NCI-H82 (cell line): ENCODE measurements around the gene RIMBP2.
A peak's percentile ranks its signal among the peaks of the same experiment; 100 is the strongest.

Experiments used
- DNase-seq: peaks from one replicate; lab custom pipeline; 2025; lab: John Stamatoyannopoulos, UW

RIMBP2 gene

DNA sequence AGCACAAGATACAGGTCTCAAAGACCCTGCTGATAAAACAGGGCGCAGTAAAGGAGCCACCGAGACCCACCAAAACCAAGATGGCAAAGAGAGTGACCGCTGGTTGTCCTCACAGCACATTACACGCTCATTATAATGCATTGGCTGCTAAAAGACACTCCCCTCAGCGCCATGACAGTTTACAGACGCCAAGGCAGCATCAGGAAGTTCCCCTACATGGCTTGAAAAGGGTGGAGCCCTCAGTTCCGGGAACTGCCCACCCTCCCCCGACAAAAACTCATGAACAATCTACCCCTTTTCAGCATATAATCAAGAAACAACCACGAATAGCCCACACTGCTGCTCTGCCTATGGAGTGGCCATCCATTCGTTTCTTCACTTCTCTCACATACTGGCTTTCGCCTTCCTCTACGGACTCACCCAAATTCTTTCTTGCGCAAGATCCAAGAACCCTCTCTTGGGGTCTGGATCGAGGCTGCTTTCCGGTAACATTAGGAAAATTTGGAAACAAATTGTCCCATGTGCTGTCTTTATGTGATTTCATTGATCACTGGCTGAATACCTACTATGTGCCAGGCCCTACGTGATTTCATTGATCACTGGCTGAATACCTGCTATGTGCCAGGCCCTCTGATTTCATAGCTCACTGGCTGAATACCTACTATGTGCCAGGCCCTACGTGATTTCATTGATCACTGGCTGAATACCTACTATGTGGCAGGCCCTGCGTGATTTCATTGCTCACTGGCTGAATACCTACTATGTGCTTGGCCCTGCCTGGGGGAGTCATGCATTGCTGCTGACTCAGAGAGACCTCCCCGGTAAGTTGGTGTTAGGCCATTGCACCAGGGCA is 252.1 kb downstream of the RIMBP2 start:
- DNase-seq: no peak

- peak; percentile 45 for DNase-seq
Measured at GRCh38 chr12:130463275-130463658, 252.8 kb downstream of the RIMBP2 start.

GRCh38 chr12:130462558-130463274 is 253.4 kb downstream of the RIMBP2 start:
- no peak for DNase-seq

DNA sequence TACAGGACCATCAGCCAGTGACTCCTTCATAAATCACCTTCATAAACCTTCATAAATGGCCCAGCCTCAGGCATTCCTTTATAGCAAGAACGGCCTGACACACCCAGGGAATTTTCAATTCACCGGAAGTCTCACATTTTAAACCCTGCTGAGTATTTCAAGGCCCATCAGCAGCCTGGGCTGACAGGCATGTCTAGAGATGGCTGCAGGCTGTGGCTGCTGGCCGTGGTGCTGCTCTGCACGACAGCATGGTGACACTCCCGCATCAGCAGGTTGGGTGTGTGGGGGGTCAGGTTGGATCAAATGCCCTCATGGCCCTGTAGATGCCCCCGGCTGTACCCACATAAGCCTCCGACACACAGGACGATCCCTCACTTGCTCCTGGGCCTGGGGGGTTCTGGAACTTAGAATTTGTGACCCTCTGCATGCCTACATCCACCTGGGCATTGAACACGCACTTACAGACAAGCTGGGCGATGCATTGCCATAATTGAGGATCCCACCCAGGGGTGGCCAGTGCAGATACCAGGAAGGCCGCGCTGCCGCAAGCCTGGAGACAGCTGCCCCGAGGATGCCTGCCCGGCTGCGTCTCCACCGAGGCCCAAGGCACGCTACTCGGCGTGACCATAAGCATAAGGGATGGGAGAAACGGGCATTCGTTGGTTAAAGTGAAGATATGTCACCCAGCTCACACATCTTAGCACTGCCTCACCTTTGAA is 254.1 kb downstream of the RIMBP2 start:
- no peak for DNase-seq

GRCh38 chr12:130461447-130461815 is 254.7 kb downstream of the RIMBP2 start:
- peak; percentile 5 for DNase-seq

DNA sequence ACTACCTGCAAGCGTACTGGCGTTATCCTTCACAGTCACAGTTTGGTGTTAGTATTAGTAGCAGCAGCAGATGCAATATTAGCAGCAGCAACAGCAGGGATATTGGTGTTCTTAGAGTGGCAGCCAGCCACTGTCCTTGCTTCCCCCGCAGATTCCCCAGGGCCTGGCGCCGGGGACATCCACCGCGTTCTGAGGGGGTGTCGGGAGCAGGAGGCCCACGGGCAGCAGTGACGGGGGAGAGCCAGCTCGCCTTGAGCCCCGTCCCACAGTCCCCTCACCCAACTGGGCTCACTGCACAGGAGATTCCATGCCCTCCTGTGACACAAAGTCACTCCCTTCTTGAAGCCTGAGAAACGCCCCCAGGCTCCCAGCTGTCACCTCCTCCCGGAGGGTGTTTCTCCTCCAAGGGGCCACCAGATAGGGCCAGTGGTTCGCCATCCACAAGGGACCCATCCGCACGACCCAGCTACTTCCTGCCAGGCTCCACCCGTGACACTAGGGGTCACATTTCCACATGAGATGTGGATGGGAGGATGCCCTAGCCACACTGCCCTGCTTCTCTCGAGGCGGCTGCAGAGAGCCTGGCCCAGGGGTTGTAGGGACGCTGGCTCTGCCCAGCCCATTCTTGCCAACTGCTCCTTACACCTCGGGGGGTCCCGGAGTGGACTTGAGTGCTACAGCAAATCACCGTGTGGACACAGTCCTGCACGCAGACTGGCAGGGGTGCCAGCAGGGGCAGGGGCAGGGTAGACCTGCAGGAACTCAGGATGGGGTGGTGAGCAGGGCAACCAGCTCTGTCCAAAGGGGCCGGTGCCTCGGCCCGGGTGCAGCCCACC is 255.3 kb downstream of the RIMBP2 start:
- peak; percentile 21 for DNase-seq

DNA sequence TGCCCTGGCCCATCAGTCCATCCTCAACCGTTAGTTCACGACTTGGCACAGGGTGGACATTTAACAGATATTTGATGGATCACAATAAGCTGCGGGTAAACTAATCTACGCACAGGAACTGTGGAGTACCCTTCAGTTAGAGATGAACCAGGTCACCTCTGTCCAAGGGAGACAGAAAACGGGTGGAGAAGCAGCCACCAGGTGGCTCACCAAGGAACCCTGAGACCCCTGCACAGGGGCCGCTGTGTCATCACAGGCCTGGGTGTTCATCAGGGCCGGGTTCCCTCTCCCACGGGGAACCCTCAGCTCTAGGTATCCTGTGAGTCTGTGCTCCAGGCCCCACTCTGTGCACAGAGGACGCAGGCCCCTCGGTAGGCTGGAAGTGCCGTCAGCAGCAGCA is 256.2 kb downstream of the RIMBP2 start:
- DNase-seq: peak; percentile 17

GRCh38 chr12:130458341-130458740 is 257.8 kb downstream of the RIMBP2 start:
- no peak for DNase-seq

DNA sequence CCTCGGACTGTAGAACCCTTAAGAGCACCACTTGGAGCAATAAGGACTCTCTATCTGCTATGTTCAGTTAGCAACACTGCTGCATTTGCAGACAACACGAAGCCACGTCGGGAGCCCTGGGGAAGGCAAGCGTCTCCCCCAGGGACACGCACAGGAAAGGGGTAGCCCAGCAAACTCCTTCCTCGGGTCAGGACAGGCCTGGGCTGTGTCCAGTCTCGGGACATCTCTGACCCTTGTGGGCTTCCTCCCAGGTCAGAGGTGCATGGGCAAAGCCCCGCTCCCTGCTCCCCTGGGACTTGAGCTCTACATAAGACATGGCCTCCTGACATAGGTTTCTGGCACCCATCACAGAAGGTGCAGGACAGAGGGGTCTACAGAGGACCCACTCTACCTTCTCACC is 258.9 kb downstream of the RIMBP2 start:
- DNase-seq: no peak

DNA sequence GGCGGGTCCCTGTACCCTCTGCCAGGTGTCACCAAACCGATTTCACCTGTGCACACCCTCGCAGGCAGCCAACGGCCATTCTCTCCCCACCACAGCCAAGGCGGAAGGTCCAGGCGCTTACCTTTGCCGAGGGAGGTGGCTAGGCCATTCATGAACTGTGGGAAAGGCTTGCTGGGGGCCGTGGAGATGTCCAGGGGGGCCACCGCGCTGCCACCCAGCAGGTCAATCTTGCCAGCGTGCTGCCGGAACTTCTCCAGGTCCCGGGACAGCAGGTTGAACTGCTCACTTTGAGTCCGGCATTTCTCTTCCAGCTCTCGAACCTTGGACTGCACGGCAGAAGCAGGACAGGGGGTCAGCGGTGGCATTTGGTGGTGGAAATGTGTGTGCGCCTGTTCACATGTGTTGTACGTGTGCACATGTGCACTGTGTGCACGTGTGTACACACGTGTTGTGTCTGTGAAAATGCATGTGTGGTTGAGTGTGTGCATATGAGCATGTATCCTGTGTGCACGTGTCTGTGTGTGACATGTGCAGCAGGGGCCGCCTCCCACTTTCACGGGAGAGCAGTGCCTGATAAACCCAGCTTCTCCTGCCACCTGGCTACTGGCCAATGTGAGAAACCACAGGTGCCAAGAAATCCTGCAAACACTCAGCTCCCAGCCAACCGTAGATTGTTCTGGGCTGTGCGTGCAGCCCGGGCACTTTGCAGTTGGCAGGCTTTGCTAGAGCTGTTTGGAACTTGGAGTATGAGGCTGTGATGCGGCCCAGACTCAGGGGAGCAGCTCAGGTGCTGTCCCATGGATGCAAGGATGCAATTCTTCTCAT is 259.5 kb downstream of the RIMBP2 start:
- no peak for DNase-seq

DNA sequence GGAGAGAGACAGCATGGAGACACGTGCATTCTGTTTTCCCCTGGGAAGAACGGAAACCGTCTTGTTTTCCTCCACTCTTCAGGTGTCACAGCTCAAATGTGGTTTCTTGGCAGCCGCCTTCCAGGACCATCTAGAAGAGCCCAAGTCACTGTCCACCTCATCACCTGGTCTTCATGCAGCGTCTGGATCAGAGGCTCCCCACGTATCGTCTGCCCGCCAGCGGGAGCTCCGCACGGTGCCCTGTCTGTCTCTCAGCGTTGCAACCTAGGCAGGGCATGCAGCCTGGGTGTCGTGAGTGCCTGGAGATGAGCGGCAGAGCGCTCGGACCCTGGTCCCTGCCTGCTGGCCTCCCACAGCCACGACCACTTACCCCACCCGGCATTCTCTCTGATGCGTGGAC is 260.9 kb downstream of the RIMBP2 start:
- DNase-seq: no peak

DNA sequence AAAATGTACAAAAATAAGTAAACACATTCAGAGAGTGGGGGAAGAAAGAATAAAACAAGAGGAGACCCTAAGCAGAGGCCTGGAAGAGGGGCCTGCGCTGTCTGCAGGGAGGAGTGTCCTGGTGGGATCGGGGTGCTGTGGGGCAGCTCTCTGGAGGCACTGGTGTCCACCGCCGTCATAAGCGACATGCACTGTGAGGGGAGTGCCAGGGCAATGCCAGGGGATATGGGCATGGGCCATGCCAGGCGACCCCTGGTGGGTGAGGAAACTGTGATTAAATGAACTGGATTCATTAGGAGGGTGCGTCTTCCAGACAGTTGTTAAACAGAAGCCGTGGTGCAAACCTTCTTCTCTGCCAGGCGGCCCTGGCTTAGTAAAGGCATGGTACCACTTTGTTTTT is 261.8 kb downstream of the RIMBP2 start:
- DNase-seq: no peak

DNA sequence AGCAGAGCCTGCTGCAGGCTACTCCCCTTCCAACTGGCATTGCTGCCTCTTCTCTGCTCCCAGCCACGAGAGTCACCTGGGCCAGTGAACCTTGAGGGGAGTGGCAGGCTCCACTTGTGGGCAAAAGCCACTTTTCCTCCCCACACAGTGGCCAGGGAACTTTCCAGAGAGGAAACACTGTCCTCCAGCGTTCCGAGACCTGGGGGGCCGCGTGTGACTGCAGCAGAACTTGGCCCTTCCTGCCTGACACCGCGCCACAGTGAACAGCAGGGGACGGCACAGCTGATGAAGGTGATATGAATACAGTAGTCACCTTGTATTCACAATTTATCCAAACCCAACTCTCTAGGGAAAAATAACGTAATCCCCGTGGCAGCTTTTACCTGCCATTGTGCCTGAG is 263.6 kb downstream of the RIMBP2 start:
- no peak for DNase-seq

- no peak for DNase-seq
Measured at GRCh38 chr12:130451001-130451930, 264.8 kb downstream of the RIMBP2 start.

- DNase-seq: no peak
Measured at GRCh38 chr12:130449291-130449690, 266.8 kb downstream of the RIMBP2 start.

GRCh38 chr12:130448044-130448821 is 267.9 kb downstream of the RIMBP2 start:
- no peak for DNase-seq

DNA sequence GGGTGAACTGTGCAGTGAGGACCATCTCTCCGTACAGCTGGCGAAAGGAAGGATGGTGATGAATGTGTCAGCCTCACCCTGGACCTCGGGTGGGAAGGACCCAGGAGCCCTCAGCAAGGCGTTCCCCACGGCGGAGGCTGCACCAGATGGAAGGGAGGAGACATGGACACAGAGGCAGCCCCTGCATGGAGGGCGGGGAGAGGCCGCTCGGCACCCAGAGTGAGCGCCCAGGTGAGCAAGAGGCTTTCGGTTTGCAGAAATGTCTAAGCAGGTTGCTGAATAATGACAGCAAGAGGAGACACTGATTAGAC is 268.5 kb downstream of the RIMBP2 start:
- DNase-seq: no peak

GRCh38 chr12:130446846-130447654 is 269.0 kb downstream of the RIMBP2 start:
- no peak for DNase-seq
